Dendritic cell treated with granulocyte-macrophage colony-stimulating factor and Interleukin-4, amounts not matched to agents 40 ng/mL and 50 ng/mL, for 4 days (primary cell): ENCODE results near the gene ADGRG1.

Source experiments
- H3K27ac Mint-ChIP-seq: one replicate; pipeline ENCODE4 v1.8.0; 2022; ENCODE audit warnings: mild to moderate bottlenecking, mixed read lengths
- H3K27me3 Mint-ChIP-seq: one replicate; pipeline ENCODE4 v1.8.0; 2022; ENCODE audit warnings: mild to moderate bottlenecking, mixed read lengths
- H3K36me3 Mint-ChIP-seq: one replicate; pipeline ENCODE4 v1.8.0; 2022; ENCODE audit warnings: low read depth, mixed read lengths
- H3K4me1 Mint-ChIP-seq: one replicate; pipeline ENCODE4 v1.8.0; 2022; ENCODE audit warnings: low read depth, mixed read lengths
- H3K4me3 Mint-ChIP-seq: one replicate; pipeline ENCODE4 v1.8.0; 2022; ENCODE audit warnings: mild to moderate bottlenecking, moderate library complexity, mixed read lengths
- H3K9me3 Mint-ChIP-seq: one replicate; pipeline ENCODE4 v1.8.0; 2022; ENCODE audit warnings: mixed read lengths
- intact Hi-C: fragments of 100-400 bp; cut with micrococcal nuclease; formaldehyde crosslinking; loops from one replicate; pipeline ENCODE4 v1.15.0; 2022

ADGRG1 gene

GRCh38 chr16:57642160-57643135 is 14.0 kb downstream of the ADGRG1 start:
- H3K9me3 Mint-ChIP-seq = no peaks in the 10 kb centered on the region
- intact Hi-C loops = no loop called here
- peaks cover 77% of the 10 kb centered on the region for H3K27me3 Mint-ChIP-seq
- no peak overlapping the region for H3K27ac Mint-ChIP-seq
- peaks cover 7% of the 10 kb centered on the region for H3K4me1 Mint-ChIP-seq
- no peaks in the 10 kb centered on the region for H3K36me3 Mint-ChIP-seq
- no peak overlapping the region for H3K4me3 Mint-ChIP-seq

- Mint-ChIP-seq H3K4me1 (peaks cover 13% of the 10 kb centered on the region), H3K27me3 (peaks cover 74% of the 10 kb centered on the region), H3K36me3 (no peaks in the 10 kb centered on the region), H3K9me3 (no peaks in the 10 kb centered on the region), H3K27ac (no peak overlapping the region), H3K4me3 (no peak overlapping the region)
- intact Hi-C loops = no loop called here
These were observed 14.9 kb downstream of the ADGRG1 start for GRCh38 chr16:57643147-57643874.

DNA sequence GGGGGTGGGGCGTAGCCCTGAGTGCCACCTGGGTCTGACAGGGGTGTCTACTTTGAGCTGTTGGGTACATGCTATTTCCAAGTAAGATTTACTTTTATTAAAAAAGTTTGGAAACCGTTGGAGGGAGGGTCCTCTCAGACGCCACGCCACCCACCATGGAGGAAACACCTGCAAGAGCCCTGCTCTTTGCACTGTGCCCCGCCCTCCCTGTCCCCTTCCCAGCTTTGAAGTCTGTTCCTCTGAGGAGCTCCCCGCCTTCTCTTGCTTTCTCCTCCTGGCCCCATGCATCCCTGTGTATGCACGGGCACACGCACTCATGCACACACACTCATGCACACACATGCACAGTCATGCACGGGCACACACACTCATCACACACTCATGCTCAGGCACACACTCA is 15.5 kb downstream of the ADGRG1 start:
- no peaks in the 10 kb centered on the region for H3K9me3 Mint-ChIP-seq
- H3K27me3 Mint-ChIP-seq = peaks cover 68% of the 10 kb centered on the region
- intact Hi-C loops = no loop called here
- H3K4me3 Mint-ChIP-seq = no peak overlapping the region
- H3K27ac Mint-ChIP-seq = no peak overlapping the region
- no peaks in the 10 kb centered on the region for H3K36me3 Mint-ChIP-seq
- H3K4me1 Mint-ChIP-seq = peaks cover 13% of the 10 kb centered on the region

DNA sequence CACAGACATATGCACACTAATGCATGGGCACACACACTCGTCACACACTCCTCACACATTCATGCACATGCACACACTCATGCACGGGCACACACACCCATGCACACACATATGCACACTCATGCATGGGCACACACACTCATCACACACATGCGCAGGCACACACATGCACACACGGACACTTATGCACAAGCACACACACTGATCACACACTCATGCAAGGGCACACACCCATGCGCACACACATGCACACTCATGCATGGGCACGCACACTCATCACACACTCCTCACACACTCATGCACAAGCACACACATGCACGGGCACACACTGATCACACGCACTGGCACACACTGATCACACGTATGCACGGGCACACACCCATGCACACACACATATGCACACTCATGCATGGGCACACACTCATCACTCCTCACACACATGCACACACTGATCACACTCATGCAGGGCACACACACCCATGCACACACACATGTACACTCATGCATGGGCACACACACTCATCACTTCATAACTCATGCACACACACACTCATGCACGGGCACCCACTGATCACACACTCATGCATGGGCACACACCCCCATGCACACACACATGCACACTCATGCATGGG is 16.1 kb downstream of the ADGRG1 start:
- Mint-ChIP-seq H3K4me1 (peaks cover 17% of the 10 kb centered on the region), H3K4me3 (no peak overlapping the region), H3K27me3 (peaks cover 65% of the 10 kb centered on the region), H3K27ac (no peak overlapping the region), H3K9me3 (no peaks in the 10 kb centered on the region), H3K36me3 (no peaks in the 10 kb centered on the region)
- intact Hi-C loops = loop anchor here (5.0 kb wide), 2 partner anchors 52 to 67 kb away; no protein-coding TSS in a partner anchor

DNA sequence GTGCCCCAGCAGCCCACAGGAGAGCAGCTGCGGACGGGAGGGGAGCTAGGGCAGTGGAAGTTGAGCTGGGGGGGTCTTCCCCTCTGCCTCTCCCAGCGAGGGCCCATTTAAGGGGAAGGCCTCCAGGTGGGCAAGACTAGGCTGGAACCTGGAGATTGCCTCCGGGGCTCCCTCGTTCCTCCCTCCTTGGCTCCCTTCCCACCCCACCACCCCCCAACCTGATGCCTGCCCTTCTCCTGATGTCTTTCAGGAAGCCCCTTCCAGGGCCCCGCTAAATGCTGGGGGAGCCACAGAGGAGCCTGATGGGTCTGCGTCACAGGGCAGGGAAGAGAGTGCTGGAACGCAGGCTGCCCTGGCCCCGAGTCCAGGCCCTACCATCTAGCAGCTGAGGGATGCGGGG is 16.7 kb downstream of the ADGRG1 start:
- H3K4me1 Mint-ChIP-seq = peaks cover 21% of the 10 kb centered on the region
- no peaks in the 10 kb centered on the region for H3K9me3 Mint-ChIP-seq
- no peak overlapping the region for H3K4me3 Mint-ChIP-seq
- H3K27ac Mint-ChIP-seq = no peak overlapping the region
- H3K27me3 Mint-ChIP-seq = peaks cover 61% of the 10 kb centered on the region
- no peaks in the 10 kb centered on the region for H3K36me3 Mint-ChIP-seq
- intact Hi-C loops = loop anchor here (5.0 kb wide), 2 partner anchors 53 to 68 kb away; no protein-coding TSS in a partner anchor

- H3K9me3 Mint-ChIP-seq = no peaks in the 10 kb centered on the region
- no peak overlapping the region for H3K27ac Mint-ChIP-seq
- H3K36me3 Mint-ChIP-seq = no peaks in the 10 kb centered on the region
- H3K27me3 Mint-ChIP-seq = peaks cover 61% of the 10 kb centered on the region
- intact Hi-C loops = loop anchor here (5.0 kb wide), 2 partner anchors 54 to 69 kb away; no protein-coding TSS in a partner anchor
- peaks cover 23% of the 10 kb centered on the region for H3K4me1 Mint-ChIP-seq
- H3K4me3 Mint-ChIP-seq = no peak overlapping the region
These were observed 17.4 kb downstream of the ADGRG1 start for GRCh38 chr16:57645691-57646387.

DNA sequence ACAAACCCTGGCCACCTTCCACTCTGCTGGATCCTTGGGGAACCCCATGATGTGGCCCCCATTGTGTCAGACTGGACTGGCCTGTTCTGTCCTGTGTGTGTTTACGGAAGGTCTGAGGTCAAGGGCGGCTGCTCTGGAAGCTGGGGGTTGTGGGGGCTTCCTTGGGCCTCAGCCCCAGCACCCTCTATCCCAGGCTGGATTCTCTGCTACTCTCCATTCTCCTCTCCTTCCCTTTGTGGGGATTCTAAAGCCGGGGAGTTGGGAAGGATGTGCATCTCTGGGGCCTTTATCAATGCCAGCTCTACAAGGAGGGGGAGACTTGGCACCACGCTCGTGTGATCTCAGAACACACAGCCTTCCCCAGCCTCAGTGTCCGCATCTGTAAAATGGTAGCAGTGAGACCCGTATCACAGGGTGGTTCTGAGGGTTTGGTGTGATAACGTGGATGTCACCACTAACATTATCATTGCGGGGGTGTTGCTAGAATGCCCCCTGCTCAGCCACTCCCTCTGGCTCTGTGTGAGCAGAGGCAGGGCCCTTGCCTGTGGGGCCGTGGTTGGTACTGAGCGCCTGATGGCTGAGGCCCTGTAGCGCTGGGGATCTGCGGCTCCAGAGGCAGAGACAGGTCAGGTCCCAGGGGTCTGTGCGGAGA is 18.1 kb downstream of the ADGRG1 start:
- Mint-ChIP-seq H3K36me3 (no peaks in the 10 kb centered on the region), H3K9me3 (no peaks in the 10 kb centered on the region), H3K4me3 (no peak overlapping the region), H3K4me1 (peaks cover 23% of the 10 kb centered on the region), H3K27me3 (peaks cover 64% of the 10 kb centered on the region), H3K27ac (no peak overlapping the region)
- intact Hi-C loops = loop anchor here (5.0 kb wide), 2 partner anchors 54 to 69 kb away; no protein-coding TSS in a partner anchor

DNA sequence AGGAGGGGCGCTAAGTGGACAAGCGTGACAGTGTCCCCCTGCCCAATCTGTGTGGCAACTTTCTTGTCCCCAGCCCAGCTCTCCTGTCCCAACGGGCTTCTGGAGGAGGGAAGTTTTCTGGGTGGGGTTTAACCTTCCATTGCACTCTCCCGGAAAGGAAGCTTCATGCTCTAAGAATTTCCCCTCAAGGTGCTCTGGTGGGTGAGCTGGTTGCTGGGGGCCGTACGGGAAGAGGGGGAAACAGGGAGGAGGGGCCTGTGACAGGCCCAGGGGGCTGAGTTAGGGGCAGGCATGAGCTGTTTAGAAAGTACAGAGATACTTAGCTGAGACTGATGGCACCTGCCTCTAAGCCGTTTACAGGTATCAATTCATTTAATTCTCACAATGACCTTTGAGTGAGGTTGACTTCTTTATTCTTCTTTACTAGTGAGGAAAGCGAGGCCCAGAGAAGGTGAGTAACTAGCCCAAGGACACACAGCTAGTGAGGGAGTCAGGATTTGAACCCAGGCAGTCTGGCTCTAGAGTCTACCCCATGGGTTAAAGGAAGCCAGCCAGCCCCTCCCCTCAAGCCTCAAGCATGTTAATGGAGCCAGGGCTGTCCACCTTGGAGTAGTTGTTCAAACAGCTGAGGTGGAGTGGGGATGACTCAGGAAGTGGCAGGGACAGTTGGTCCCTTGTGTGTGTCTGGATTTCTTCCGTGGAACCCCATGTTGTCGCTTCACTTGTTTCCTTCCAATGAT is 18.9 kb downstream of the ADGRG1 start:
- H3K4me1 Mint-ChIP-seq = peaks cover 23% of the 10 kb centered on the region
- no peaks in the 10 kb centered on the region for H3K36me3 Mint-ChIP-seq
- H3K27me3 Mint-ChIP-seq = peaks cover 64% of the 10 kb centered on the region
- no peaks in the 10 kb centered on the region for H3K9me3 Mint-ChIP-seq
- H3K27ac Mint-ChIP-seq = peak overlapping the region; percentile 42
- intact Hi-C loops = loop anchor here (5.0 kb wide), 2 partner anchors 55 to 70 kb away; no protein-coding TSS in a partner anchor
- H3K4me3 Mint-ChIP-seq = no peak overlapping the region

- no peaks in the 10 kb centered on the region for H3K36me3 Mint-ChIP-seq
- H3K4me3 Mint-ChIP-seq = no peak overlapping the region
- peaks cover 57% of the 10 kb centered on the region for H3K27me3 Mint-ChIP-seq
- intact Hi-C loops = loop anchor here (5.0 kb wide), 2 partner anchors 56 to 71 kb away; no protein-coding TSS in a partner anchor
- no peaks in the 10 kb centered on the region for H3K9me3 Mint-ChIP-seq
- H3K27ac Mint-ChIP-seq = peak overlapping the region; percentile 42
- H3K4me1 Mint-ChIP-seq = peaks cover 23% of the 10 kb centered on the region
These were observed 19.7 kb downstream of the ADGRG1 start for GRCh38 chr16:57648125-57648524.

DNA sequence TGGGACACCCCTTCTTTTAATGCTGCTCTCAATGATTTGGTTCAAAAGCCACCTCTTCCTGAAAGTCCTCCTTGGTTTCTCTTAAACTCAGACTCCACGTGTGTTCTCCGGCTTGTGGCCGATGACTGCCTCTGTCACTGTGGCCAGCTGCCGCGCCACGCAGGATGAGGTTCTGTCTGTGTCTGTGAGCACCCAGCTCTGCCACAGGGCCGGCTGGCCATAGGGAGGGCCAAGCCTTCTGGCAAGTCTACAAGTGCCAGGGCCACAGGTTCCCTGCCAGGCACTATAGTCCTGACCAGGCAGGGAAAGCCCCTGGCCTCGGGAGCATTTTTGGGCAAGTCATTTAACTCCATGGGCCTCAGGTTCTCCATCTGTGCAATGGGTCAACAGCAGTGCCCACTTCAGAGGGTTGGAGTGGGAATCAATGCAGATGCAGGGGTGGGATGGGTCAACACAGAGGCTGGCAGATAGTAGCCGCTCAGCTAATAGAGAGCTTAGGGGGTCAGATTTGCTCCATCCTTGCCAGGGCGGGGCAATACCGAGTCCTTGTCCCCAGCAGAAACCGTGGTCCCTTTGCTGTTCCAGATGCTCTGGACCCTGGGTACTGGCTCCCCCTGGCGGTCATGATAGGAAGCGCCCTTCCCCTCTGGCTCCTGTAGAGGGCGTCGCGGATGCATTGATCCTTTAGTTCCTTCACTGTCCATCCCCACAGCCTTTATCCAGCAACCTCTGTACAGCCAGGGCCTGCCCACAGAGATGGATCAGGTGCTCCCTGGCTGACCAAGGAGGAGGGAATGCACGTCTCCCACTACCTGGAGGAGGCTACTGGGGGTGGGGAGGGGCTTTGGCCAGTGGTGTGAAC is 20.4 kb downstream of the ADGRG1 start:
- Mint-ChIP-seq H3K4me1 (peaks cover 23% of the 10 kb centered on the region), H3K36me3 (no peaks in the 10 kb centered on the region), H3K9me3 (no peaks in the 10 kb centered on the region), H3K27ac (no peak overlapping the region), H3K4me3 (no peak overlapping the region), H3K27me3 (peaks cover 58% of the 10 kb centered on the region)
- intact Hi-C loops = loop anchor here (1.0 to 5.0 kb wide), 3 partner anchors 57 to 72 kb away; no protein-coding TSS in a partner anchor

DNA sequence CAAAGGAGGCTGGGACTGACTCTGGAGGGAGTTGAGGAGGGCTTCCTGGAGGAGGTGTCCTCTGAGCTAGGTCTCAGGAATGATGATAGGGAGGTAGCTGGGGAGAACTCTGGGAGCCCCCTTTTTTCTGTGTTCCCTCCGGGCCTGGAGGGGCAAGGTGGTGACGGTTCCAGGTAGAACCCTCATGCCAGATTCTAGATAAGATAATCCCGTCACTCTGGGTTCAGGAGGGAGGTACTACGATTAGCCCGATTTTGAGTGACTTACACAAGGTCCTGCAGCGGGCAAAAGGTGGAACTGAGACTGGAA is 21.0 kb downstream of the ADGRG1 start:
- no peak overlapping the region for H3K27ac Mint-ChIP-seq
- H3K36me3 Mint-ChIP-seq = no peaks in the 10 kb centered on the region
- intact Hi-C loops = loop anchor here (1.0 to 5.0 kb wide), 3 partner anchors 57 to 72 kb away; no protein-coding TSS in a partner anchor
- H3K9me3 Mint-ChIP-seq = no peaks in the 10 kb centered on the region
- peaks cover 62% of the 10 kb centered on the region for H3K27me3 Mint-ChIP-seq
- H3K4me3 Mint-ChIP-seq = no peak overlapping the region
- H3K4me1 Mint-ChIP-seq = peaks cover 23% of the 10 kb centered on the region

GRCh38 chr16:57649846-57650245 is 21.4 kb downstream of the ADGRG1 start:
- H3K27me3 Mint-ChIP-seq = peaks cover 65% of the 10 kb centered on the region
- peaks cover 23% of the 10 kb centered on the region for H3K4me1 Mint-ChIP-seq
- no peak overlapping the region for H3K4me3 Mint-ChIP-seq
- H3K9me3 Mint-ChIP-seq = no peaks in the 10 kb centered on the region
- H3K36me3 Mint-ChIP-seq = no peaks in the 10 kb centered on the region
- intact Hi-C loops = loop anchor here (1.0 to 5.0 kb wide), 3 partner anchors 58 to 73 kb away; no protein-coding TSS in a partner anchor
- H3K27ac Mint-ChIP-seq = no peak overlapping the region
